Duodenal mucosa (tissue), 2 donors: Measurements from ENCODE around the gene APRT.
A peak's percentile ranks its signal among the peaks of the same experiment; 100 is the strongest.

Experiments used
- H3K27ac ChIP-seq: one replicate; pipeline ENCODE4 v1.7.0; 2013; ENCODE audit warnings: low read depth, low read length
- H3K27me3 ChIP-seq, 2 donors: one replicate each; pipeline ENCODE4 v1.7.0; 2013; ENCODE audit warnings: low read length in 2 of 2, control low read depth in 1 of 2; ENCODE audit not compliant: insufficient read depth in 2 of 2, control insufficient read depth in 1 of 2
- H3K36me3 ChIP-seq, 2 donors: one replicate each; pipeline ENCODE4 v1.7.0; 2013; ENCODE audit warnings: low read length in 2 of 2, control low read depth in 1 of 2; ENCODE audit not compliant: insufficient read depth in 2 of 2, control insufficient read depth in 1 of 2
- H3K4me1 ChIP-seq, 2 donors: one replicate each; pipeline ENCODE4 v1.7.0; 2013; ENCODE audit warnings: low read length in 2 of 2, control low read depth in 1 of 2; ENCODE audit not compliant: insufficient read depth in 2 of 2, control insufficient read depth in 1 of 2
- H3K4me3 ChIP-seq, 2 donors: one replicate each; pipeline ENCODE4 v1.7.0; 2013; ENCODE audit warnings: low read length in 2 of 2, low read depth in 1 of 2
- H3K9ac ChIP-seq, 2 donors: one replicate each; pipeline ENCODE4 v1.7.0; 2013; ENCODE audit warnings: low read length in 2 of 2, low read depth in 1 of 2
- H3K9me3 ChIP-seq, 2 donors: one replicate each; pipeline ENCODE4 v1.7.0; 2013; ENCODE audit warnings: low read length in 2 of 2, control low read depth in 1 of 2; ENCODE audit not compliant: control insufficient read depth in 1 of 2

The APRT gene

GRCh38 chr16:88811769-88812512, at the start of gene APRT:
TSS of gene APRT (minus strand) at chr16:88811928. CDS start at chr16:88811899, 29 bp downstream.
- peak within 1 kb of the TSS; percentile 80 for H3K4me3 ChIP-seq
- peak within 1 kb of the TSS; percentile 71 to 73 for H3K9ac ChIP-seq
- no peaks in the 10 kb centered on the region for H3K9me3 ChIP-seq
- peak within 1 kb of the TSS; percentile 75 for H3K27ac ChIP-seq
- peaks cover 15 to 26% of the 10 kb centered on the region in 2 donors for H3K4me1 ChIP-seq
- no peaks in the 10 kb centered on the region for H3K27me3 ChIP-seq
- peaks cover 8 to 23% of the 10 kb centered on the region in 2 donors for H3K36me3 ChIP-seq

DNA sequence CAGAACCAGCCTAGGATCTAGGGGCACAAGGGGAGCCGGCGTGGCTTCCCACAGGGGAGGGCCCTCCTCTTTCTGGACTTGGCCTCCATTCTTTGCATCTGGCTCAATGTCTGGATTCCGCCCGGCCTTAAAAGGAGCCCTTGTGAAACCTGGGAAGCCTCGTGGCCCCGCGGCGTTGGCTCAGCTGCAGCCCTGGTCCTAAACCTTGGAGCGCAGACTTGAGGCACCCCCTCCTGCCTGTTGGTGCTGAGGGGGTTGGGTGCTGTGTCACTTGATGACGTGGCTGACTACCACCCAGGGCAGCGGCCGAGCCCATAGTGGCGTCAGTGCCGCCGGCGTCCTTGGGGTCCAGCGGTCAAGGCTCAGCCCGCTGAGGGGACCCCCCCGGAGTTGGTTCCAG, 49.6 kb upstream of the APRT start:
- Histone ChIP-seq H3K36me3 (peaks cover 13 to 39% of the 10 kb centered on the region in 2 donors), H3K9me3 (no peaks in the 10 kb centered on the region), H3K27me3 (peaks cover 0 to 3% of the 10 kb centered on the region in 2 donors), H3K4me1 (peaks cover 8 to 9% of the 10 kb centered on the region in 2 donors), H3K4me3 (no peak overlapping the region), H3K9ac (no peak overlapping the region), H3K27ac (no peak overlapping the region)

DNA sequence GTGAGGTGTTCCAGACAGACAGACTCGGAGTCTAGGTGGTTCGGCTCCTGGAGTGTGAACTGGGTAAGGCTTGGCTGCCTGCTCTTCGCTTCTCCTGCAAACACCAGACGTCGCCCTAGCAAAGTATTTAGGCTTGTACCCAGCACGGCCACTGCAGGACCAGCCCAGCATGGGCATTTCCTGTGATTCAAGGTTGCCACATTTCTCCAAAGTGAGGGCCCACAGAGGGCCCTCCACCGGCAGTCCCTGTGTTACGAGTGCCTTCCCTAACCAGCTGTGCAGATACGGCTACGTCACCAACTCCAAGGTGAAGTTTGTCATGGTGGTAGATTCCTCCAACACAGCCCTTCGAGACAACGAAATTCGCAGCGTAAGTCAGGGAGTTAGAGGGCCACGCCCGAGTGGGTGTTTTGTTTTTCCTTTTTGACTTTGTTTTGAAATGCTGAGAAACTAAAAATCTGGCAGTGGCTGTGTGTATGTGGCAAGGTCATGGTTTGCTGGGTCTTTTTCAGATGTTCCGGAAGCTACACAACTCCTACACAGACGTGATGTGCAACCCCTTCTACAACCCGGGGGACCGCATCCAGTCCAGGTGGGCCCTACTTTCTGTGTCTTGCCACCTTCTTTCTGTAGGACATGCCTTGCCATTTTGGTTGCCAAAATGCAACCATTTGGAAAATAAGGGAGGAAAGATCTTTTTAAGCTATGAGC, 47.8 kb upstream of the APRT start:
- H3K9ac ChIP-seq, result no peak overlapping the region
- H3K4me1 ChIP-seq, result peaks cover 15 to 22% of the 10 kb centered on the region in 2 donors
- no peaks in the 10 kb centered on the region for H3K27me3 ChIP-seq
- H3K27ac ChIP-seq, result no peak overlapping the region
- no peak overlapping the region for H3K4me3 ChIP-seq
- H3K9me3 ChIP-seq, result no peaks in the 10 kb centered on the region
- H3K36me3 ChIP-seq, result peaks cover 13 to 39% of the 10 kb centered on the region in 2 donors

- Histone ChIP-seq H3K27me3 (no peaks in the 10 kb centered on the region), H3K36me3 (peaks cover 13 to 38% of the 10 kb centered on the region in 2 donors), H3K4me1 (peaks cover 15 to 33% of the 10 kb centered on the region in 2 donors), H3K4me3 (peak overlapping the region; percentile 88 to 99), H3K9me3 (no peaks in the 10 kb centered on the region), H3K27ac (no peak overlapping the region), H3K9ac (peak overlapping the region; percentile 81 to 92)
Measured at GRCh38 chr16:88857728-88858339, 46.1 kb upstream of the APRT start.

DNA sequence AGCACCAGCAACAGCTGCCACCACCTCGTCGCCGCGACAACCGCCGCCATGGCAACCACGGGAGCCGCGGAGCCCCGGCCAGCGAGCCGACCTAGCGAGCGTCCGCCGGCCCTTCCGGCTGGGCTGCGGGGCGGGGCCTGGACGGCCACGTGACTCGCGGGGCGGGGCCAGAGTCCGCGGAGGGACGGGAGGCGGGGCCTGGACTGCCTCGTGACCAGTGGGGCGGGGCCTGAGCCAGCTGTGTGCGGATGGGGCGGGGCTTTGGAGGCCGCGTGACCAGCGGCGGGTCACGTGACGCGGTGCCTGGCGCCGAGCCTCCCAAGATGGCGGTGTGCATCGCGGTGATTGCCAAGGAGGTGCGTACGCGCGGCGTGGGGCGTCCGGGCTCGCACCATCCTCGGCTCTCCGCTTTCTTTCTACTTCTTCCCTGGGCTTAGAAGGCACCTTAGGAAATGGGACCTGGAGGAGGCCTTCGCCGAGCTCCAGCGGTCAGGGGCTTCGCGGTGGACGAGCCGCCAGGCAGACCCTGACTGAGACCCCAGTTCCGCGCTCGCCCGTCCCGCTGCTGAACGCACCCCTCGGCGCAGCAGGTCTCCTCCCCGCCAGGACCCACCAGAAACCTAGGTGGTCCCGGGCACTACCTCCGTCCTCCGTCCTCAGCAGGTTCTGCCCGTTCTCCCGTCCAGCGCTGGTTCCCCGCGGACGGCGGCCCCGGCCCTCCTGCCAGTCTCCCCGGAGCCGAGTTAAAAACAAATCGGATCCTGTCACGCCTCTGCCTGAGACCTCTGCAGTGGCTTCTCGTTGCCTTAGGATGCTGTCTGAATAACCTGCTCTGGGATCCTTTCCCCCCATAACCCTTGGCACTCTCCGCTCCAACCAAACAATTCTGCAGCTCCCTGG, 45.4 kb upstream of the APRT start, which contains the start of the genes GALNS and TRAPPC2L:
GALNS (minus strand) TSS at position 120 of the 900 bp plus-strand sequence; CDS start at position 50, 70 bp downstream.
TRAPPC2L (plus strand) TSS at position 300 of the 900 bp plus-strand sequence; CDS start at position 324, 24 bp downstream.
- peak within 1 kb of the TSS; percentile 88 to 99 for H3K4me3 ChIP-seq
- no peaks in the 10 kb centered on the region for H3K9me3 ChIP-seq
- H3K36me3 ChIP-seq, result peaks cover 10 to 31% of the 10 kb centered on the region in 2 donors
- H3K27ac ChIP-seq, result no peak within 1 kb of the TSS
- H3K9ac ChIP-seq, result peak within 1 kb of the TSS; percentile 81 to 92
- H3K4me1 ChIP-seq, result peaks cover 15 to 33% of the 10 kb centered on the region in 2 donors
- H3K27me3 ChIP-seq, result no peaks in the 10 kb centered on the region

DNA sequence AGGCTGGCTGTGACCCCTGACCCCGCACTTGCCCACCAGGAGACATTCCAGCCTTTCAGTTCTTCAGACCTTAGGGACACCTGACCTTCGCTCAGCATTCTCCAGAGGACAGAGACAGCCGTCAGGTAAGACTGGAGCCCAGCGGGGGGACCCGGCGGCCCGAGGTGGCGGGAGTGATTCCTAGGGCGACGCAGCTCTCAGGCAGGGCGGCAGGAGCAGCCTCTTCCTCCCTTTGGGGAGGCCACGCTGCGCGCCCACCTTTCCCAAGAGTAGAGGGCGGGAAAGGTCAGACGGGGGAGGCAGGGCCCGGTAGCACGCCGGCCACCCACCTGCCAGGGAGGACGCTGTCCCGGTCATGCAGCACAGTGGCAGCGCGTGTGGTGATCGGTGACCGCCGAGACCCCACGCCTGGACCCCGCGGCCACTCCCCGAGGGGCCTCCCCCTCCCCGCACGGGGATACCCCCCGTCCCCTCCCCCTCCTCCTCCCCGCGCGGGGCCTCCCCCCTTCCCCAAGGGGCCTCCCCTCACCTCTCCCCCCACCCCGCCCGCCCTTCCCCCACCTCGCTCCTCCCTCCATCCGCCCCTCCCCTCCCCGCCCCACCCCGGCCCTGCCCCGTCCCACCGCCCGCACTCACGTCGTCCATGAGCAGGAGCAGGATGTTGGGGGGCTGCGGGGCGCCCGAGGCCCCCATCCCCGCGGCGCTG, 44.5 kb upstream of the APRT start:
- H3K27ac ChIP-seq, result no peak overlapping the region

DNA sequence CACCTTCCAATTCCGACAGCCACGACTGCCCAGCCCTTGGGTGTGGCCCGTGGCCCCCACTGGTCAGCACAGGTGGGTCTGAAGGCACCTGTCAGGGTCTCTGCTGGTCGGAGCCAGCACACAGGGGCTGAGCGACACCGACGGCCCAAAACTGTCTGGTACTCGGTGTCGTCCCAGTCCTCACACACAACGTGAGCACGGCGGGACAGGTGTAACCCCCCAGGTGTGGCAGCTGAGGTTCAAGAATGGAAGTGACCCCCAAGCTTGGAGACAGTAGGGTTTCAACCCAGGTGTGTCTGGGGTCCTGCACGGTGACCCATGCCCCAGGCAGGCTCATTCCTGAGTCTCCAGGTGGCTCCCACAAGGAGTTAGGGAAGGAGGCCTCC, 44.0 kb upstream of the APRT start:
- Histone ChIP-seq H3K4me1 (peaks cover 15 to 33% of the 10 kb centered on the region in 2 donors), H3K9ac (peak overlapping the region in 1 of 2 donors; percentile 39), H3K4me3 (peak overlapping the region; percentile 52 to 69), H3K36me3 (peaks cover 8 to 22% of the 10 kb centered on the region in 2 donors), H3K27ac (no peak overlapping the region), H3K9me3 (no peaks in the 10 kb centered on the region), H3K27me3 (no peaks in the 10 kb centered on the region)

More for the DNA sequence above, 44.5 kb upstream of the APRT start:
- H3K27me3 ChIP-seq, result no peaks in the 10 kb centered on the region
- H3K9me3 ChIP-seq, result no peaks in the 10 kb centered on the region
- H3K4me1 ChIP-seq, result peaks cover 15 to 33% of the 10 kb centered on the region in 2 donors
- peak overlapping the region; percentile 39 to 43 for H3K9ac ChIP-seq
- H3K36me3 ChIP-seq, result peaks cover 10 to 26% of the 10 kb centered on the region in 2 donors
- peak overlapping the region; percentile 69 to 88 for H3K4me3 ChIP-seq

DNA sequence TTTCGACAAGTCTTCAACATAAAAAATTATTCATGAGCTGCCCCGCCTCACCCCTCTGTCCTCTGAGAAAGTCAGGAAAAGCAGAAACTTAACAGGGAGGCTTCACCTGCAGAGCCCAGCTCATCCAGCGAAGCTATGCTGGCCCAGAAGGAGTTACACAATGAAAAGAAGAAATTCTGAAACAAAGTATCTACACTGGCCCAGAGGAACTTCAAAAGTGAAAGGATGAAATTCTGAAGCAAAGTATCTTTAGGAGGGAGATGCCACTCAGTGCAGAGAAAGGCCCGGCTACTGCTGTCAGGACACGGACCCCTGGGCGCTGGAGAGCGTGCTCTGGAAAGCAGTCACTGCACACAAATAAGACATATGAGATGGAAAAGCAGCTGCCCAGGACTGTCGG, 43.4 kb upstream of the APRT start:
- H3K9ac ChIP-seq, result no peak overlapping the region
- H3K36me3 ChIP-seq, result peaks cover 3 to 21% of the 10 kb centered on the region in 2 donors
- no peaks in the 10 kb centered on the region for H3K9me3 ChIP-seq
- no peaks in the 10 kb centered on the region for H3K27me3 ChIP-seq
- H3K4me1 ChIP-seq, result peaks cover 15 to 33% of the 10 kb centered on the region in 2 donors
- H3K27ac ChIP-seq, result no peak overlapping the region
- no peak overlapping the region for H3K4me3 ChIP-seq
